OCI-LY7 (cell line): ENCODE measurements around the gene ABCD1. TPM values are rescaled to one million over a fixed set of nuclear protein-coding genes. Genes with fewer than 3 reads are reported as not detected.

Experiments used
- BruUV-seq: library from RNA; stranded (reverse); fragments of 400-500 nt; replicated peaks from 2 replicates; lab custom pipeline; 2021; lab: Mats Ljungman, UMichigan
- CTCF ChIA-PET: fragments of 300-600 bp; sonication (Branson Sonifier 250); formaldehyde crosslinking; loops from one replicate; lab custom pipeline; 2022; ENCODE audit warnings: antibody characterized with exemption; ENCODE audit not compliant: unreplicated experiment; lab: Charles Lee
- POLR2A ChIA-PET: fragments of 300-600 bp; sonication (Branson Sonifier 250); formaldehyde crosslinking; loops from one replicate; lab custom pipeline; 2022; ENCODE audit warnings: antibody characterized with exemption; lab: Charles Lee
- DNase-seq: peaks from one replicate; pipeline ENCODE4 v3.0.0-alpha.2; 2015; ENCODE audit warnings: low spot score
- H2AFZ ChIP-seq: fragments of 200-600 bp; sonication (generic), shearing (Covaris generic); 2 replicates; pipeline ENCODE4 v1.6.1; 2014; ENCODE audit warnings: mild to moderate bottlenecking, antibody characterized with exemption, low read length, moderate library complexity
- H3K27ac ChIP-seq: fragments of 200-600 bp; sonication (generic); 2 replicates; pipeline ENCODE4 v1.5.1; 2014; ENCODE audit warnings: mixed run types, low read depth, mild to moderate bottlenecking, moderate library complexity, low read length, inconsistent platforms; ENCODE audit not compliant: poor library complexity, severe bottlenecking
- H3K36me3 ChIP-seq: fragments of 200-600 bp; sonication (generic); 2 replicates; pipeline ENCODE4 v1.6.1; 2014; ENCODE audit warnings: mild to moderate bottlenecking, antibody characterized with exemption, low read length, moderate library complexity, mixed read lengths; ENCODE audit not compliant: insufficient read depth
- H3K4me1 ChIP-seq: fragments of 200-600 bp; sonication (generic); 2 replicates; pipeline ENCODE4 v1.5.1; 2014; ENCODE audit warnings: mild to moderate bottlenecking, low read length; ENCODE audit not compliant: insufficient read depth, poor library complexity, severe bottlenecking
- H3K4me2 ChIP-seq: fragments of 200-600 bp; sonication (generic); 2 replicates; pipeline ENCODE4 v1.6.1; 2014; ENCODE audit warnings: mild to moderate bottlenecking, low read length
- H3K4me3 ChIP-seq: fragments of 200-600 bp; sonication (generic); 2 replicates; pipeline ENCODE4 v1.5.1; 2014; ENCODE audit warnings: mild to moderate bottlenecking, low read depth, low read length; ENCODE audit not compliant: poor library complexity, severe bottlenecking
- H3K79me2 ChIP-seq: fragments of 200-600 bp; sonication (generic); 2 replicates; pipeline ENCODE4 v1.6.1; 2016; ENCODE audit warnings: low read depth, mild to moderate bottlenecking, low read length, moderate library complexity, mixed read lengths; ENCODE audit not compliant: insufficient read depth
- H3K9me2 ChIP-seq: fragments of 200-600 bp; sonication (generic); 2 replicates; pipeline ENCODE4 v1.6.1; 2016; ENCODE audit warnings: mild to moderate bottlenecking, low read length, mixed read lengths; ENCODE audit not compliant: insufficient read depth
- H3K9me3 ChIP-seq: fragments of 200-600 bp; sonication (generic); 2 replicates; pipeline ENCODE4 v1.6.1; 2014; ENCODE audit warnings: mild to moderate bottlenecking, mixed run types, low read length, mixed read lengths
- H4K20me1 ChIP-seq: fragments of 200-600 bp; sonication (generic); 2 replicates; pipeline ENCODE4 v1.6.1; 2014; ENCODE audit warnings: mild to moderate bottlenecking, antibody characterized with exemption, low read length, moderate library complexity, mixed read lengths; ENCODE audit not compliant: insufficient read depth
- EZH2phosphoT487 ChIP-seq: fragments of 200-600 bp; sonication (generic); IDR thresholded peaks from 2 replicates; pipeline ENCODE4 v1.6.1; 2018; ENCODE audit warnings: low read depth, borderline replicate concordance, mild to moderate bottlenecking, mixed run types, antibody characterized with exemption, low read length, moderate library complexity, mixed read lengths
- intact Hi-C: fragments of 100-400 bp; cut with micrococcal nuclease; formaldehyde crosslinking; loops from one replicate; pipeline ENCODE4 v1.10.0; 2022; ENCODE audit not compliant: unreplicated experiment
- total RNA-seq, 2 experiments: library from RNA; depleted of rRNA in 1 of 2; stranded (reverse); fragments of >200 nt in 1 of 2; shearing (Covaris generic) in 1 of 2; gene quantifications; 2 replicates each; pipeline ENCODE4 v1.2.3, GENCODE V29; 2014 to 2022
- TF ChIP-seq, protein P1 (sequence below): fragments of 200-600 bp; sonication (generic); conservative IDR thresholded peaks from 2 replicates; pipeline ENCODE4 v1.5.1; 2014; ENCODE audit warnings: mild to moderate bottlenecking, antibody characterized with exemption, low read length, moderate library complexity, mixed read lengths

Gene ABCD1
- total RNA-seq, 2 experiments from 2014 or later, result 6.9 to 8.8 TPM

GRCh38 chrX:153738056-153738605, 13.5 kb downstream of the ABCD1 start:
- no peak overlapping the region for H3K4me2 ChIP-seq
- H2AFZ ChIP-seq, result no peak overlapping the region
- TF ChIP-seq, protein P1, sequence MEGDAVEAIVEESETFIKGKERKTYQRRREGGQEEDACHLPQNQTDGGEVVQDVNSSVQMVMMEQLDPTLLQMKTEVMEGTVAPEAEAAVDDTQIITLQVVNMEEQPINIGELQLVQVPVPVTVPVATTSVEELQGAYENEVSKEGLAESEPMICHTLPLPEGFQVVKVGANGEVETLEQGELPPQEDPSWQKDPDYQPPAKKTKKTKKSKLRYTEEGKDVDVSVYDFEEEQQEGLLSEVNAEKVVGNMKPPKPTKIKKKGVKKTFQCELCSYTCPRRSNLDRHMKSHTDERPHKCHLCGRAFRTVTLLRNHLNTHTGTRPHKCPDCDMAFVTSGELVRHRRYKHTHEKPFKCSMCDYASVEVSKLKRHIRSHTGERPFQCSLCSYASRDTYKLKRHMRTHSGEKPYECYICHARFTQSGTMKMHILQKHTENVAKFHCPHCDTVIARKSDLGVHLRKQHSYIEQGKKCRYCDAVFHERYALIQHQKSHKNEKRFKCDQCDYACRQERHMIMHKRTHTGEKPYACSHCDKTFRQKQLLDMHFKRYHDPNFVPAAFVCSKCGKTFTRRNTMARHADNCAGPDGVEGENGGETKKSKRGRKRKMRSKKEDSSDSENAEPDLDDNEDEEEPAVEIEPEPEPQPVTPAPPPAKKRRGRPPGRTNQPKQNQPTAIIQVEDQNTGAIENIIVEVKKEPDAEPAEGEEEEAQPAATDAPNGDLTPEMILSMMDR, result no peak
- TF ChIP-seq EZH2phosphoT487, result no peak
- H3K79me2 ChIP-seq, result no peaks in the 10 kb centered on the region
- no peak for DNase-seq
- peaks cover 10% of the 10 kb centered on the region for H3K4me1 ChIP-seq
- POLR2A ChIA-PET, result no interaction called here
- H3K9me3 ChIP-seq, result no peaks in the 10 kb centered on the region
- no peaks in the 10 kb centered on the region for H3K9me2 ChIP-seq
- no peaks in the 10 kb centered on the region for H3K36me3 ChIP-seq
- no peak overlapping the region for H3K4me3 ChIP-seq
- CTCF ChIA-PET, result no interaction called here
- no peak overlapping the region for H3K27ac ChIP-seq
- intact Hi-C loops, result no loop called here
- BruUV-seq, result no TSS peak
- H4K20me1 ChIP-seq, result no peaks in the 10 kb centered on the region

- H3K9me2 ChIP-seq, result no peaks in the 10 kb centered on the region
- no peaks in the 10 kb centered on the region for H3K36me3 ChIP-seq
- H3K9me3 ChIP-seq, result no peaks in the 10 kb centered on the region
- H3K27ac ChIP-seq, result no peak overlapping the region
- TF ChIP-seq, protein P1, result no peak
- TF ChIP-seq EZH2phosphoT487, result no peak
- H3K79me2 ChIP-seq, result no peaks in the 10 kb centered on the region
- no peak overlapping the region for H3K4me3 ChIP-seq
- no TSS peak for BruUV-seq
- CTCF ChIA-PET, result interaction anchor here (0.6 kb wide), 1 partner anchor 32 kb away, joined by 4 read pairs; no protein-coding TSS in a partner anchor
- H4K20me1 ChIP-seq, result no peaks in the 10 kb centered on the region
- peaks cover 8% of the 10 kb centered on the region for H3K4me1 ChIP-seq
- no peak overlapping the region for H3K4me2 ChIP-seq
- no peak overlapping the region for H2AFZ ChIP-seq
- DNase-seq, result no peak
- POLR2A ChIA-PET, result interaction anchor here (0.7 kb wide), 1 partner anchor 792 kb away, joined by 3 read pairs; no protein-coding TSS in a partner anchor
- intact Hi-C loops, result no loop called here
These were observed 15.3 kb downstream of the ABCD1 start for GRCh38 chrX:153739754-153740486.
